ENCODE data around the gene ZNF672.
"Not testable (repeated sequence)": the region's sequence is repeated elsewhere in the genome, so short reads cannot be mapped to it uniquely, and the experiment has no call there.

ZNF672 gene

GRCh38 chr1:248812736-248813425, 25.1 kb upstream of the ZNF672 start:
- no peak for DNase-seq (ENCODE audit: low spot score)

- no peak for DNase-seq (ENCODE audit: low spot score)
Measured at GRCh38 chr1:248813546-248813945, 24.5 kb upstream of the ZNF672 start.

GRCh38 chr1:248814351-248814750, 23.7 kb upstream of the ZNF672 start:
- no peak for DNase-seq (ENCODE audit: low spot score)

- no peak for DNase-seq (ENCODE audit: low spot score)
Measured at GRCh38 chr1:248815407-248816034, 22.5 kb upstream of the ZNF672 start.

- no peak for DNase-seq (ENCODE audit: low spot score)
Measured at GRCh38 chr1:248816042-248816851, 21.8 kb upstream of the ZNF672 start.

GRCh38 chr1:248817065-248817464, 21.0 kb upstream of the ZNF672 start:
- no peak for DNase-seq (ENCODE audit: low spot score)

- peak; percentile 54 for DNase-seq (ENCODE audit: low spot score)
Measured at GRCh38 chr1:248818505-248819374, 19.3 kb upstream of the ZNF672 start.

GRCh38 chr1:248820041-248820585, 17.9 kb upstream of the ZNF672 start:
- DNase-seq (ENCODE audit: low spot score): no peak

GRCh38 chr1:248821101-248821500, 16.9 kb upstream of the ZNF672 start:
- DNase-seq (ENCODE audit: low spot score): peak; percentile 99

GRCh38 chr1:248821641-248822040, 16.4 kb upstream of the ZNF672 start:
- DNase-seq (ENCODE audit: low spot score): no peak

- DNase-seq (ENCODE audit: low spot score): no peak
Measured at GRCh38 chr1:248822148-248823032, 15.6 kb upstream of the ZNF672 start.

- DNase-seq (ENCODE audit: low spot score): peak; percentile 96
Measured at GRCh38 chr1:248823517-248824001, 14.5 kb upstream of the ZNF672 start.

GRCh38 chr1:248824301-248824700, 13.7 kb upstream of the ZNF672 start:
- no peak for DNase-seq (ENCODE audit: low spot score)

GRCh38 chr1:248824701-248825100, 13.3 kb upstream of the ZNF672 start:
- DNase-seq (ENCODE audit: low spot score): no peak

- DNase-seq (ENCODE audit: low spot score): no peak
Measured at GRCh38 chr1:248825136-248825535, 12.9 kb upstream of the ZNF672 start.

GRCh38 chr1:248825573-248825908, 12.5 kb upstream of the ZNF672 start:
- DNase-seq (ENCODE audit: low spot score): no peak

- DNase-seq (ENCODE audit: low spot score): peak; percentile 95
Measured at GRCh38 chr1:248825909-248826760, 11.9 kb upstream of the ZNF672 start, which contains the start of gene SH3BP5L. Gene SH3BP5L (minus strand): TSS chr1:248825915. CDS start chr1:248824935, 980 bp downstream.

GRCh38 chr1:248828845-248829244, 9.2 kb upstream of the ZNF672 start:
- DNase-seq (ENCODE audit: low spot score): no peak

GRCh38 chr1:248830718-248831017, 7.4 kb upstream of the ZNF672 start:
- not testable (repeated sequence) for DNase-seq (ENCODE audit: low spot score)

- no peak for DNase-seq (ENCODE audit: low spot score)
Measured at GRCh38 chr1:248831842-248832241, 6.2 kb upstream of the ZNF672 start.
